GM21786 (cell line): ENCODE data around the gene RAP1GAP.

ENCODE experiments used
- ATAC-seq: cut with Tn5 transposase; IDR thresholded peaks from one replicate; pipeline ENCODE4 v1.9.1; 2021; ENCODE audit not compliant: unreplicated experiment

Gene RAP1GAP

GRCh38 chr1:21550097-21550496, 119.1 kb downstream of the RAP1GAP start:
- no peak for ATAC-seq

DNA sequence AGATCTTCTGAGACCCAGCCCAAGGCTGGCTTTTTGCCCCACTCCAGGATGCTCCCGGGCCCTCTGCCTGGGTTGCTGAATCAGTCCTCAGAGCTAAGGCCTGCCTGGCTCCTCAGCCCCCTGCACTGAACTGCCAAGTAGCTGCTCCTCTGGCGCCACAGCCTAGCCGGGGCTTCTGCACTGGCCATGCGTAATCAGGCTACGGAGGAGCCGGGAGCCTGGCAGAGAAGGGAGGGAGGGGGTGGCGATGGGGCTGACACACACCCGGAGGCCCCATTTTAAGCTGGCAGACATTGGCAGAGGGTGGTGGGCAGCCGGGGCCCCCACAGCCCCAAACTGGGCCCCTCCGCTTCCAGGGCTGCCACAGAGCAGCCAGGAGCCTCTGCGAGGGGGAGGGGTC, 121.3 kb downstream of the RAP1GAP start:
- no peak for ATAC-seq
